HEK293 (cell line): ENCODE results near the gene CD8A.

Source experiments
- CTCF ChIA-PET: fragments of 350-600 bp; formaldehyde crosslinking; extraction: SDS; loops from one replicate; lab custom pipeline; 2021; ENCODE audit warnings: antibody characterized with exemption; lab: Yijun Ruan, JAX
- POLR2A ChIA-PET: fragments of 300-600 bp; formaldehyde crosslinking; extraction: SDS; loops from one replicate; lab custom pipeline; 2020; ENCODE audit warnings: antibody characterized with exemption, inconsistent platforms; lab: Yijun Ruan, JAX
- H3K27ac ChIP-seq: fragments of 200-500 bp; sonication (Bioruptor generic); 2 replicates; pipeline ENCODE4 v1.5.1; 2014; ENCODE audit warnings: low read depth, low read length, control low read depth, inconsistent platforms; ENCODE audit errors: extremely low read depth
- H3K36me3 ChIP-seq, 2 experiments: fragments of 200-500 bp in 1 of 2; sonication (Bioruptor generic) in 1 of 2; 1 replicate in 1 of 2; 2 replicates in 1 of 2; pipeline ENCODE4 v1.5.1; 2014 to 2017; ENCODE audit warnings: inconsistent platforms in 2 of 2, low read length in 2 of 2; ENCODE audit not compliant: control insufficient read depth in 2 of 2, insufficient read depth in 1 of 2
- H3K4me1 ChIP-seq: fragments of 200-500 bp; sonication (Bioruptor generic); 2 replicates; pipeline ENCODE4 v1.5.1; 2014; ENCODE audit warnings: mild to moderate bottlenecking, low read length, inconsistent platforms; ENCODE audit not compliant: control insufficient read depth, insufficient read depth
- H3K4me3 ChIP-seq: 2 replicates; pipeline ENCODE4 v1.5.1; 2011; ENCODE audit warnings: low read depth, mild to moderate bottlenecking, control low read depth, low read length, moderate library complexity
- H3K9me3 ChIP-seq: fragments of 200-500 bp; sonication (Bioruptor generic); 2 replicates; pipeline ENCODE4 v1.5.1; 2014; ENCODE audit warnings: low read depth, low read length, inconsistent platforms; ENCODE audit not compliant: control insufficient read depth, insufficient read depth
- CTCF ChIP-seq: fragments of 450-650 bp; formaldehyde crosslinking; IDR thresholded peaks from 2 replicates; pipeline ENCODE4 v1.5.1; 2016; ENCODE audit warnings: missing biosample characterization, missing genetic modification characterization
- HIC1 ChIP-seq: fragments of 450-650 bp; formaldehyde crosslinking; IDR thresholded peaks from 2 replicates; pipeline ENCODE4 v1.5.1; 2016; ENCODE audit warnings: missing biosample characterization, missing genetic modification characterization
- SETDB1 ChIP-seq: IDR thresholded peaks from one replicate; pipeline ENCODE4 v1.6.1; 2017; ENCODE audit warnings: mild to moderate bottlenecking, low read length, moderate library complexity, mixed read lengths; ENCODE audit not compliant: insufficient read length
- TRIM28 ChIP-seq: IDR thresholded peaks from 2 replicates; pipeline ENCODE4 v1.6.1; 2011; ENCODE audit warnings: low read length, control low read depth, borderline replicate concordance
- ZBTB44 ChIP-seq: fragments of 450-650 bp; IDR thresholded peaks from 2 replicates; pipeline ENCODE4 v1.5.1; 2018; ENCODE audit warnings: missing biosample characterization, mild to moderate bottlenecking, missing genetic modification characterization
- ZNF112 ChIP-seq: fragments of 450-650 bp; formaldehyde crosslinking; IDR thresholded peaks from 2 replicates; pipeline ENCODE4 v1.5.0; 2017; ENCODE audit warnings: missing biosample characterization, missing genetic modification characterization
- ZNF140 ChIP-seq: fragments of 450-650 bp; formaldehyde crosslinking; IDR thresholded peaks from 2 replicates; pipeline ENCODE4 v1.5.1; 2016; ENCODE audit warnings: missing biosample characterization, missing genetic modification characterization
- ZNF24 ChIP-seq: fragments of 450-650 bp; formaldehyde crosslinking; IDR thresholded peaks from 2 replicates; pipeline ENCODE4 v1.5.1; 2016; ENCODE audit warnings: missing biosample characterization, missing genetic modification characterization
- ZNF324 ChIP-seq: fragments of 450-650 bp; formaldehyde crosslinking; IDR thresholded peaks from 2 replicates; pipeline ENCODE4 v1.5.1; 2016; ENCODE audit warnings: missing biosample characterization, missing genetic modification characterization
- ZNF391 ChIP-seq: fragments of 450-650 bp; formaldehyde crosslinking; IDR thresholded peaks from 2 replicates; pipeline ENCODE4 v1.5.1; 2016; ENCODE audit warnings: low read depth, missing biosample characterization, missing genetic modification characterization, borderline replicate concordance
- ZNF585B ChIP-seq: fragments of 450-650 bp; formaldehyde crosslinking; IDR thresholded peaks from 2 replicates; pipeline ENCODE4 v1.5.1; 2016; ENCODE audit warnings: missing biosample characterization, missing genetic modification characterization
- ZNF610 ChIP-seq: fragments of 450-650 bp; formaldehyde crosslinking; IDR thresholded peaks from 2 replicates; pipeline ENCODE4 v1.5.1; 2016; ENCODE audit warnings: missing biosample characterization, missing genetic modification characterization, borderline replicate concordance
- ZNF791 ChIP-seq: fragments of 450-650 bp; formaldehyde crosslinking; IDR thresholded peaks from 2 replicates; pipeline ENCODE4 v1.5.1; 2016; ENCODE audit warnings: missing biosample characterization, missing genetic modification characterization

CD8A gene

GRCh38 chr2:86751778-86752177 lies 38.9 kb downstream of the CD8A start (continued):
- TF ChIP-seq HIC1 (tag by site-specific recombination) (no peak), ZNF585B (tag by site-specific recombination) (no peak), CTCF (tag by site-specific recombination) (no peak), ZNF112 (tag by site-specific recombination) (no peak)

GRCh38 chr2:86750240-86750839 lies 40.4 kb downstream of the CD8A start:
- Histone ChIP-seq H3K36me3 (peaks cover 18 to 46% of the 10 kb centered on the region in 2 experiments), H3K27ac (no peak overlapping the region), H3K9me3 (no peaks in the 10 kb centered on the region), H3K4me3 (no peak overlapping the region), H3K4me1 (0 out of 2 replicates have a peak, but pooled peaks cover 4% of the 10 kb centered on the region)
- TF ChIP-seq ZNF324 (tag by site-specific recombination) (no peak), TRIM28 (peak; percentile 78), SETDB1 (peak; percentile 99)
- ChIA-PET POLR2A (no interaction called here), CTCF (interaction anchor here (1.1 kb wide), 1 partner anchor 15 kb away, joined by 3 read pairs; no protein-coding TSS in a partner anchor)

- H3K4me1 ChIP-seq: 0 out of 2 replicates have a peak, but pooled peaks cover 4% of the 10 kb centered on the region
- no peak overlapping the region for H3K27ac ChIP-seq
- CTCF ChIA-PET: no interaction called here
- TF ChIP-seq ZNF391 (tag by site-specific recombination) (no peak), ZBTB44 (peak; percentile 57), ZNF24 (tag by site-specific recombination) (0 out of 2 replicates have a peak, but pooled peaks have one; percentile 55), ZNF140 (no peak), ZNF610 (tag by site-specific recombination) (no peak), TRIM28 (0 out of 2 replicates have a peak, but pooled peaks have one; percentile 48), ZNF791 (no peak)
- TF ChIP-seq, all 188 proteins: peak for 3
- Histone ChIP-seq H3K36me3 (peaks cover 12 to 35% of the 10 kb centered on the region in 2 experiments), H3K4me3 (no peak overlapping the region), H3K9me3 (no peaks in the 10 kb centered on the region)
- POLR2A ChIA-PET: interaction anchor here (1.2 kb wide), 1 partner anchor 307 kb away, joined by 4 read pairs; the partner anchor contains the start of gene KDM3A
These were observed 42.7 kb downstream of the CD8A start for GRCh38 chr2:86747711-86748639.
